Mucosa of rectum (tissue), 2 donors: ENCODE measurements around the gene HOXD9.

Experiments used
- H3K27ac ChIP-seq, 2 donors: one replicate each; pipeline ENCODE4 v1.7.0; 2013; ENCODE audit warnings: inconsistent platforms in 2 of 2, low read depth in 2 of 2, low read length in 2 of 2
- H3K27me3 ChIP-seq, 2 donors: one replicate each; pipeline ENCODE4 v1.7.0; 2013; ENCODE audit warnings: low read length in 2 of 2; ENCODE audit not compliant: control insufficient read depth in 2 of 2, insufficient read depth in 2 of 2
- H3K36me3 ChIP-seq, 2 donors: one replicate each; pipeline ENCODE4 v1.7.0; 2013; ENCODE audit warnings: low read length in 2 of 2; ENCODE audit not compliant: control insufficient read depth in 2 of 2, insufficient read depth in 2 of 2
- H3K4me1 ChIP-seq, 2 donors: one replicate each; pipeline ENCODE4 v1.7.0; 2013; ENCODE audit warnings: low read length in 2 of 2, mild to moderate bottlenecking in 1 of 2; ENCODE audit not compliant: control insufficient read depth in 2 of 2, insufficient read depth in 2 of 2
- H3K4me3 ChIP-seq, 2 donors: one replicate each; pipeline ENCODE4 v1.7.0; 2013; ENCODE audit warnings: low read length in 2 of 2
- H3K9ac ChIP-seq, 2 donors: one replicate each; pipeline ENCODE4 v1.7.0; 2013; ENCODE audit warnings: low read length in 2 of 2, low read depth in 1 of 2, mild to moderate bottlenecking in 1 of 2
- H3K9me3 ChIP-seq, 2 donors: one replicate each; pipeline ENCODE4 v1.7.0; 2013; ENCODE audit warnings: low read length in 2 of 2; ENCODE audit not compliant: control insufficient read depth in 2 of 2
- donor health status: healthy.
- donor health status: Normal muscosa, but diverticular disease.

Gene HOXD9

DNA sequence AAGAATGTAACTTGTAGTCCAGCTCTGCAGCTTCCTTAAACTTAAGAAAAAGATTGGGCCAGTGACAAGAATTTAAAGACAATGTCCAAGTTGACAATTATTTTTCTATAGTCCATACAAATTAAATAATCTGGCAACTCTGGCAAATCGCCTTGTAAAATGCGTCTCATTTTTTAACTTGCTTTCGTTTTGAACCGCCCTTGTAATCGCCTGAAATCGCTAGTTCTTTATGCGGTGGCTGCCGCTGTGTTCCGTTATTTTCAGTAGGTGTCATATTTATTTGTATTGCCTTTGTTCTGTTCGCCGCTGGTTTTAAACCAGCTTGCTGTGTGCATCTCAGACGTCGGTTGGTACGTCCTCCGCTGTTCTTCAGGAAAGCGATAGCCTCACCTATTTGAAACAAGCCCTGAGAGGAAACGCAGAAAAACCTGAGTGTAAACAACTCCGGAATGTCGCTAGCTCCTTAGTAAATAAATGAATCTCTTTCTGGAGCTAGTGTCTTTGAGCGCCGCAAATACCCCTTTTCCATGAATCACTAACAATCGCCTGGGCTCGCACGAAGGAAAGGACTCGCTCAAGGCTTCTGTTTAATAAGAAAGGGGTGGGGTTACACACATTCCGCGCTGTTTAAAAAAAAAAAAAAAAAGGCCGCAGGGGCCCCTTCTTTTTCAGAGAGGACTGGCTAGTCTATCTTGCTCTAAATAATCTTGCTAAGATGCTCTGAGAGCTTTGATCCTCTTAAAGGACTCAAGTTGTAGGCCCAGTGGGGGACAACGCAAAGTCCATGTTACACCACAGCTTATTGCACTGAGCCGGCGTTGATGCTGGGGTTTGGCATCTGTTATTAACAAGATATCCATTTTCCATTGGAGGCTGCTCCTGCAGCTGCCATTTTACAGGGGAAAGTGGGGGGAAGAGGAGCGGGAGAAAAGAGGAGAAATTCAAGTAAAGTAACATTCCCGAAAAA, 10.0 kb downstream of the HOXD9 start:
- H3K9ac ChIP-seq = peak overlapping the region in 1 of 2 donors; percentile 38
- no peaks in the 10 kb centered on the region for H3K36me3 ChIP-seq
- H3K4me3 ChIP-seq = peak overlapping the region; percentile 40 to 68
- peak overlapping the region; percentile 15 to 58 for H3K27ac ChIP-seq
- no peaks in the 10 kb centered on the region for H3K9me3 ChIP-seq
- H3K27me3 ChIP-seq = peaks cover 8 to 21% of the 10 kb centered on the region in 2 donors
- H3K4me1 ChIP-seq = peaks cover 13 to 18% of the 10 kb centered on the region in 2 donors

DNA sequence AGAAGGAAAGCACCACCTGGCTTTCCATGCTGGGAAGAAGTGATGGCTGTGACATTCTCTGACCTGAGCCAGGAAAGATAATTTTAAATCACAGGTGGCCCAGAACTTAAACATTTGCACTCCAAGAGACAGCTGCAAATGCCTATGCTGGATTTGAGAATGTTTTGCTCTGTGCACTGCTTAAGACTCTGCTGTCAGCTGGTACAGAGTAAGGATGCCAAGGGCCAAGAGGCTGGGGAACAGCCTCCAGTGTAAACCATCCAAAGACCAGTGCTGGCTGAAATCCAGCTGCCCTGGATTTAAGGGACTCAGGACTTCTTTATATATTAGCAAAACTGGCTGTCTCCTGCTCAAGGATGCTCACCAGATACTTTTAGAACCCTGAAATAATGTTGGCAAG, 10.9 kb downstream of the HOXD9 start:
- no peak overlapping the region for H3K27ac ChIP-seq
- H3K27me3 ChIP-seq = peaks cover 8 to 18% of the 10 kb centered on the region in 2 donors
- H3K4me1 ChIP-seq = peaks cover 10 to 17% of the 10 kb centered on the region in 2 donors
- no peaks in the 10 kb centered on the region for H3K9me3 ChIP-seq
- H3K36me3 ChIP-seq = no peaks in the 10 kb centered on the region
- H3K9ac ChIP-seq = no peak overlapping the region
- no peak overlapping the region for H3K4me3 ChIP-seq

DNA sequence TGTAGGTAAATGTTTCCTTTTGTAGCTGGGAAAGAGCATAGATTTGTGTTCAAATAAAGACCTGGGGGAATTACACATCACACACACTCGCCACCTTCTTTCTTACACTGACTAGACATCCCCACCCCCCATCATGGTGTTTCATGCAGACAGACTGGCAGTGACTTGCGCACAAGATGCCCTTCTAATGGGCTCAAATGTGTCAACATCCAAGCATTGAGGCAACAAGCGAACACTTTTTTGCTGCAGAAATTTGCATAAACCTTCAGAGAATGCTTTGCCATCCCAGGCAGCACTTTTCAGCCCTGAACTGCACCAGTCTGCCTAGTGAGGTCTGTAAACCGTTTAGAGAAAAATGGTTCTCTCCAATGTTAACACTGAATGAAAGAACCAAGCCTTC, 11.5 kb downstream of the HOXD9 start:
- H3K27ac ChIP-seq = no peak overlapping the region

DNA sequence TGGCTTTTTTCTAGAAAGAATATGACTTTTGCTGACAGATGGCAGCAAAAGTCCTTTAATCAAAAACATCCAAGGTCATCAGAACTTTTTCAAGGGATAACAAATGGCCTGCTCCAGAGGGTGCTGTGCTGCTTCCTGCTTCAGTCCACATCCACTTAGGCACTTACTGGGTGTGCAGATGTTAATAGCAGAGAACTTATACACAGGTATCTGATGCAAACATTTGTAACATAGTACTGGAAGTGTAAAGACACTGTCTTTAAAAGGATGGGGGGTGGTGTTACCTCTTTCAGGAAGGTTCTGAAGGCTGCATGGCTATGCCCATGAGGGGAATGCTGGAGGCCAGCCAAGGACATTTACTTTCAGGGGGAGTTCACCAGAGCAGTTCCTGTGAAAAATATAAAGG, 12.5 kb downstream of the HOXD9 start:
- H3K36me3 ChIP-seq = no peaks in the 10 kb centered on the region
- H3K4me1 ChIP-seq = peaks cover 10 to 11% of the 10 kb centered on the region in 2 donors
- peak overlapping the region; percentile 77 to 83 for H3K27ac ChIP-seq
- no peaks in the 10 kb centered on the region for H3K9me3 ChIP-seq
- H3K9ac ChIP-seq = no peak overlapping the region
- peaks cover 12 to 22% of the 10 kb centered on the region in 2 donors for H3K27me3 ChIP-seq
- H3K4me3 ChIP-seq = peak overlapping the region in 1 of 2 donors; percentile 20

More for the DNA sequence above, 11.5 kb downstream of the HOXD9 start:
- Histone ChIP-seq H3K9me3 (no peaks in the 10 kb centered on the region), H3K36me3 (no peaks in the 10 kb centered on the region), H3K4me1 (peaks cover 12 to 13% of the 10 kb centered on the region in 2 donors), H3K27me3 (peaks cover 8 to 22% of the 10 kb centered on the region in 2 donors), H3K4me3 (no peak overlapping the region), H3K9ac (no peak overlapping the region)

DNA sequence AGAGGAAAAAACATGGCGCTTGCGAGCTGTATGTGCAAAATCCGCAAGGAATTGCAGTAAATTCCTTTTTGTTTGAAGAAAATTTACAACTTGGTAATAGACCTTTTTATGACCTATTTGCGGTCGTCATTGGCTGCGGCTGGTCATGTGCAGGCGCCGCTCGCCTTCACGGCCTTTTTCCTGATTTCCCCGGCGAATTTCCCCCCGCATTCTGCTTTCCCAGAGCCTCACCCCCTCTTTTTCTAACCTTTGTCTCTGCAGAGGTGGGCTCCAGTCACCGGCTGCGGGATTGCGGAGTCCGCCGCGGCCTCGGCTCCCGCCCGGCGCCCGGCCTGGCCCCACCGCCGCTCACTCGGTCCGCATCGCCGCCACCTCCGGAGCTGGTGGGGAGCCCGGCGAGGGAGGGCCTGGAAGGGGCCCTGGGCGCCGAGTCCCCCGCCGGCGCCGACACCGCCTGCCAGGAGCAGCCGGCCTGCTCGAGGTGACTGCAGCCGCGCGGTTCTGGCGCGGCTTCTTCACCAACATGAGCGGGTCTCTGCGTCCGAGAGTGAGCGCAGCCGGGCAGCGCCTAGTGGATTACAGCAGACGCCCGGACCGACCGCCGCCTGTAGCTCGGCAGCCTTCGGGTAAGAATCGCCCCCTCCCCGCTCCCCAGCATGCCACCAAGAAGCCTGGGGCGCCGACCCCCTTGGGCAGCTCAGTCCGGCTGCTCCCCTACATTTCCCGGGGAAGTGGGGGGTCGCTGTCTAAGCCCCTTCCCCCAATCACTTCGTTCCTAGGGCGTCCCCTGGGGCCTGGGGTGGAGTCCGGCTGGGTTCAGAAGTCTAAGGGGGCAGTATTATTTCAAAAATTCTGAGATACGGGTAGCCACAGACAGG, 14.1 kb downstream of the HOXD9 start:
- Histone ChIP-seq H3K9me3 (no peaks in the 10 kb centered on the region), H3K27ac (peak overlapping the region; percentile 77 to 83), H3K36me3 (no peaks in the 10 kb centered on the region), H3K27me3 (peaks cover 9 to 17% of the 10 kb centered on the region in 2 donors), H3K4me3 (peak overlapping the region; percentile 76 to 82), H3K4me1 (peaks cover 17 to 18% of the 10 kb centered on the region in 2 donors), H3K9ac (peak overlapping the region; percentile 64 to 75)

DNA sequence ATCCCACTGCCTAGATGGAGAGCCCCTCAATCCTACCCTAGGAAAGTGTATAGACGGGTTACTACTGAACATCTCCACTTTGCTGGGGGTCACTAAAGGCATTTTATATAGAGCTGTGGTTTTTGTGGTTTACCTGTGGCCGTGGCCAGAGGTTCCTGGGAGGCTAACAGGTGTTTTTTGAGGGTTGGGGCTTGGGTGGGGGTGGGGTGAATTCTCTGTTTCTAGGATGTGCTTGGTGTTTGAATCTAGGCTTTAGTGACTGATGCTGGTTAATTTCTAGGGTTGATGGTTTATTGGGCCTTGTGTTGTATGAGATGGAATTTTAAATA, 14.7 kb downstream of the HOXD9 start:
- Histone ChIP-seq H3K4me1 (peaks cover 17 to 18% of the 10 kb centered on the region in 2 donors), H3K27ac (peak overlapping the region; percentile 77 to 83), H3K36me3 (no peaks in the 10 kb centered on the region), H3K9ac (peak overlapping the region; percentile 64 to 75), H3K9me3 (no peaks in the 10 kb centered on the region), H3K27me3 (peaks cover 8 to 13% of the 10 kb centered on the region in 2 donors), H3K4me3 (peak overlapping the region; percentile 76 to 82)

DNA sequence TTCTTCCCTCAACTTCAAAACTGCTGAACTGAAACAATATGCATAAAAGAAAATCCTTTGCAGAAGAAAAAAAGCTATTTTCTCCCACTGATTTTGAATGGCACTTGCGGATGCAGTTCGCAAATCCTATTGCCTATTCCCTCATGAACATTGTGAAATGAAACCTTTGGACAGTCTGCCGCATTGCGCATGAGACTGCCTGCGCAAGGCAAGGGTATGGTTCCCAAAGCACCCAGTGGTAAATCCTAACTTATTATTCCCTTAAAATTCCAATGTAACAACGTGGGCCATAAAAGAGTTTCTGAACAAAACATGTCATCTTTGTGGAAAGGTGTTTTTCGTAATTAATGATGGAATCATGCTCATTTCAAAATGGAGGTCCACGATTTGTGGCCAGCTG, 15.4 kb downstream of the HOXD9 start:
- Histone ChIP-seq H3K4me3 (peak overlapping the region in 1 of 2 donors; percentile 8), H3K9me3 (no peaks in the 10 kb centered on the region), H3K36me3 (no peaks in the 10 kb centered on the region), H3K9ac (no peak overlapping the region), H3K27ac (no peak overlapping the region), H3K27me3 (peaks cover 4 to 10% of the 10 kb centered on the region in 2 donors), H3K4me1 (peaks cover 18 to 21% of the 10 kb centered on the region in 2 donors)

DNA sequence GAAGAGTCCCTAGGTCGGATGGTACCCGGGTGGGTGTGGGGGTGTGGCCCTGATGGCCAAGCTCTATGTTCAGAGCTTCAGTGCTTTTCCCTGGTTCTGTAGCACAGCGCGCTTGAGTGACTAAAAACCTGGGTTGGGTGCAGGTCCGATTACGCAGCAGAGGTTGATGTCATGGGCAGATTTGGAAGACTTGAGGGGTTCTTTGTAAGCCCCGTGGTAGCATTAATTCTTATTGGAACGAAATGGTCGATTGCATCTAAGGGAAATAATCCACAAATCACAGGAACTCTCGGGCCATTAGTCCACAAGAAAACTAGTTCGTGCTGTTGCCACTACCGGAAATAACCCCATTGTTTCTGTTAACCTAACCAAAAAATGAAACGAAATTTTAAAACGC, 16.0 kb downstream of the HOXD9 start:
- Histone ChIP-seq H3K4me3 (peak overlapping the region in 1 of 2 donors; percentile 41), H3K36me3 (no peaks in the 10 kb centered on the region), H3K27ac (peak overlapping the region; percentile 2 to 61), H3K9ac (no peak overlapping the region), H3K4me1 (peaks cover 23 to 27% of the 10 kb centered on the region in 2 donors), H3K9me3 (no peaks in the 10 kb centered on the region), H3K27me3 (peaks cover 3 to 10% of the 10 kb centered on the region in 2 donors)

DNA sequence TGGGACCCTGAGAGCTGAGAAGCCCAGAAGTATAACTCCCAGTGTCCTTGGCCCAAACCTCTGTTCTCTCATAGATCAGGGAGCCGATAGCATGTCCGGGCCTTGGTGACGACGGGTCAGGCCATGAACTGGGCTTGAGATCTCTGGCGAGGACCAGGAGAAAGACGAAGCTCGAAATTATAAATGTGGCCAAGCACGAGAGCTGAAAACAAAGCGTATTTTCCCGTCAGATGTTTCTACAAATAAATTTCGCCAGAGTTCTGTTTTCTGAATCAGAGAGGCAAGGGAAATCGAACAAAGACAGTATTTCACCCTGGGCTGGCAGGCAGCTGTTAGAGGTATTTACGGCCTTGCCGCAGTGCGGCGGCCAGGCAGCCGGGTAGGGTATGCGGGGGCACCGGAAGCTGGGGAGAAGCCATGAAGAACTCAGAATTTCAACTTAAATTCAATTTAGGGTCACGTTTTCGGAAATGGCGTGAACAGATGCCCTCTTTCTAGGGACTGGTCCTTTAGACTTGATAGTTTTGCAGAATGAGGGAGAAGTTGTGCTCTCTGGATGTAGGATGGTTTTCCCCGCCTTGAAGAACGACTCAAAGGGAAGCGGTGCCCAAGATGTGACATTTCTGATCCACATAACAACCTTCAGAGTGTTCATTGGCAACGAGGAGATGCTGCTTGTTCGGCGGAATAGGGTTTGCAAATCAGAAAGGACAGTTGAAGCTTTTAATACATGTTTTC, 16.6 kb downstream of the HOXD9 start:
- H3K36me3 ChIP-seq = no peaks in the 10 kb centered on the region
- peaks cover 3 to 10% of the 10 kb centered on the region in 2 donors for H3K27me3 ChIP-seq
- peaks cover 23 to 27% of the 10 kb centered on the region in 2 donors for H3K4me1 ChIP-seq
- no peaks in the 10 kb centered on the region for H3K9me3 ChIP-seq
- H3K9ac ChIP-seq = peak overlapping the region in 1 of 2 donors; percentile 32
- peak overlapping the region in 1 of 2 donors; percentile 41 for H3K4me3 ChIP-seq
- peak overlapping the region; percentile 16 to 61 for H3K27ac ChIP-seq
